GM21723 (cell line): ENCODE data around the gene RAB4A.
"Not testable (repeated sequence)": the region's sequence is repeated elsewhere in the genome, so short reads cannot be mapped to it uniquely, and the experiment has no call there.

Experiments
- ATAC-seq: cut with Tn5 transposase; IDR thresholded peaks from one replicate; pipeline ENCODE4 v1.9.1; 2021; ENCODE audit warnings: mild to moderate bottlenecking, moderate library complexity; ENCODE audit not compliant: unreplicated experiment

The RAB4A gene

DNA sequence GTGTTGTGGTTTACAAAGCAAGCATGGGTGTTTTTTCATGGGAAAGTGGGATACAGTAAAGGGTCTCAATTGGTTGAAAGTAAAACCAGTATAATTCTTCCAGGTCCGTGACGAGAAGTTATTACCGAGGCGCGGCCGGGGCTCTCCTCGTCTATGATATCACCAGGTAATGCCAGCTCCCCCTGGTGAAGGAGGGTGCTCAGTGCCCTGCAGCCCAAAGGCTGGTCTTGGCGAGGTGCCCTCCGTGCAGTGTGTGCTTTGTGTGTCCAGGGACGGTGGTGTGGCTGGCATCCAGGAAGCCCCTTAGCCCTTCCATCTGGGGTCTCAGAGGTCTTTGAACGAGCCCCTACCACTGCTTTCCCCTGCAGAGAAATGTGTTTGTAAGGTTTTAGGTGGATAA is 24.8 kb downstream of the RAB4A start:
- no peak for ATAC-seq

DNA sequence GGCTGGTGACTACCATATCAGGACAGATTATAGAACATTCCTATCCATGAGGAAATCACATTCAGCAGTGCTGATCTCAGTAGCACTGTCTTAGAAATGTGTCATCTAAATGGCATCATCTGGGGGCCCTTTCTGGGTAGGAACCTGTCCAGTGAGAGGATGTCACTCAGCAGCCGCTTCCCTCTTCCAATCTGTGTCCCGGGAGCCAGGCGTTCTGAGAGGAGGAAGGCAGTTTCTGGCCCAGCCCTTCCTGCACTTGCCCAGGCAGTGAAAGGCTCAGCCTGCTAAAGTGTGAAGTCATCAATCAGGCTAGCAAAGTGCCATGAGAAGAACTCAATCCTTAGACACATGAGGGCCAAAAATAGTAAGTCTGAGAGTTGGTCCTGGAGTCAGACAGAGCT is 25.6 kb downstream of the RAB4A start:
- no peak for ATAC-seq

GRCh38 chr1:229297746-229298145 is 26.8 kb downstream of the RAB4A start:
- ATAC-seq, result no peak

GRCh38 chr1:229298420-229298819 is 27.5 kb downstream of the RAB4A start:
- no peak for ATAC-seq

DNA sequence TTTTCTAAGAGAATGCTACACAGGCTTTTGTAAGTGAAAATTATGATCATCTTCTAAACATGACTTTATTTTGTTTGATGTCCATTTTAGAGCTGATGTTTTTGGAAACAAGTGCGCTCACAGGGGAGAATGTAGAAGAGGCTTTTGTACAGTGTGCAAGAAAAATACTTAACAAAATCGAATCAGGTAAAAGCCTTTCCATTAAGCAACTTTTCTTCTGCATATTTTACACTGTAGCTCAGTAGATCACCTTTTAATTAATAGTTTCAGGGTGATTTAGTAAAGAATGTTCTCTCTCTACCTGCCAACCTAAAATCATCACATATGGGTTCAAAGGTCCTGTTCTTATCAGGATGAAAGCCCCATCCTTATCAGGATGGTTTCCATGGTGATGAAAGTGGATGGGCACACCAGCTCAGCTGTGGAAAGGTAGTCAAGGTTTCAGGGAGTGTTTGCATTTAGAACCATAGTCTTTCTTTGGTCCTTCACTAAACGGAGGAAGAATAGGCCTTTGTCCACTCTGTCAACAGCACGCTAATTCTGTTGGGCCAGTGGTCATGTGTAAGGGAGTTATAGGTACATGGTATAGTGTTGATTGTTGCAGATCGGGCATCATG is 28.1 kb downstream of the RAB4A start:
- ATAC-seq, result no peak

DNA sequence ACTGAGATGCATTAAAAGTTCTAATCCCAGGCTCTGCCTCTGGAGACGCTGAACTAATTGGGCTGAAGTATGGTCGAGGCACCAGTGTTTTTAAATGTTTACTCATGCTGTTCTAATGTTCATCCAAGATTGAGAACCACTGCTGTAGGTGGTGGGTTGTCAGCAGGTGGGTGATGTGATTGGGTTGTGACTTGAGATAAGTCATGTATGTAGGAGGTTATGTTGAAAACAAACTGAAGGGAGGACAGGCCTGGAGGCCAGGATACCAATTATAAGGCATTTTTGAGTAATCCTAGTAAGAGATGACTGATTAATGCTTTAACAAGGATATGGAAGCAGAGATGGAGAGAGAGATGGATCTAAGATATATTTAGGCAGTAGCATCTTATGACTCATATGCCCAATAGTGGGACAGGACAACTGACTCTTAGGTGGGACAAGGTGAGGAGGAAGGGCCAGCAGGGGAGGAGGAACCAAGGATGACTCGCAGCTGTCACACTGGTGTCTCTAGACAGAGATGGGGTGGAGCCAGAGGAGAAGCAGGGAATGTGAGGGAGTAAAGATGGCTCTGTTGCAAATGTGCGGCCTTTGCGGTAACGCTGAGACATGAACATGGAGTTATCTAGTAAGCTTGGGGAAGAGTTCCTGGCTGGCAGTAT is 29.3 kb downstream of the RAB4A start:
- no peak for ATAC-seq

DNA sequence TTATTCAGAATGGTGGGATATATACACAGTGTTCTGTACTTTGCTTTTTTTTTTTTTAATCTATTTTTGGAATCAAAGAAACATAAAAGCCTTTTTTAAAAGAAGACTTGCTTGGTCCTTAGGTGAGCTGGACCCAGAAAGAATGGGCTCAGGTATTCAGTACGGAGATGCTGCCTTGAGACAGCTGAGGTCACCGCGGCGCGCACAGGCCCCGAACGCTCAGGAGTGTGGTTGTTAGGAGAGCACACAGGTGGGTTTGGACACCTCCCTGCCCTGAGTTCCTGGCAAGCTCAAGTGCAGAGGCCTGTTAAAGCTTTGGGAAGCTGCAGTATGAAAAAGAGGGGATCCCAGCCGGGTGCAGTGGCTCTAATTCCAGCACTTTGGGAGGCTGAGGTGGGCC is 31.8 kb downstream of the RAB4A start:
- ATAC-seq, result no peak

- ATAC-seq, result no peak
Observed at GRCh38 chr1:229303855-229304254, 32.9 kb downstream of the RAB4A start.

DNA sequence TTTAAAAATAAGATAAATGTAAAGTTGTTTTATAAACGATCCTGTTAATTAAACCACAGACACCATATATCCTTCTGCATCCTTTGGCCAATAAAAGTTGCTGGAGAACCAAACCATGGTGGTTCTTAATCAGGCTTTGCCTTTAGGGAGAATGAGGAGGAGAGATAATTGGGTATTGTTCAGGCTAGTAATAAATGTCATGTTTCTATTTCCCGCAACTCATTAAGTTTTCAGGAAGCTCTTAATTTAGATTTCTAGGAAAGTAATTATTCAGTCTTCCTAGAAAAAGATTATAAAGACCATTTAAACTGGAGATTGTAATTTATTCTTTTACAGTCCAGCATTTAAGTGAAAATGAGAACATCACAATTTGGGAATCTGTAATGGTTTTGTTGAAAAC is 34.5 kb downstream of the RAB4A start:
- no peak for ATAC-seq

GRCh38 chr1:229309074-229309473 is 38.2 kb downstream of the RAB4A start:
- no peak for ATAC-seq

GRCh38 chr1:229309684-229310083 is 38.8 kb downstream of the RAB4A start:
- no peak for ATAC-seq

GRCh38 chr1:229310833-229311232 is 39.9 kb downstream of the RAB4A start:
- no peak for ATAC-seq

- no peak for ATAC-seq
Observed at GRCh38 chr1:229316166-229316565, 45.3 kb downstream of the RAB4A start.

DNA sequence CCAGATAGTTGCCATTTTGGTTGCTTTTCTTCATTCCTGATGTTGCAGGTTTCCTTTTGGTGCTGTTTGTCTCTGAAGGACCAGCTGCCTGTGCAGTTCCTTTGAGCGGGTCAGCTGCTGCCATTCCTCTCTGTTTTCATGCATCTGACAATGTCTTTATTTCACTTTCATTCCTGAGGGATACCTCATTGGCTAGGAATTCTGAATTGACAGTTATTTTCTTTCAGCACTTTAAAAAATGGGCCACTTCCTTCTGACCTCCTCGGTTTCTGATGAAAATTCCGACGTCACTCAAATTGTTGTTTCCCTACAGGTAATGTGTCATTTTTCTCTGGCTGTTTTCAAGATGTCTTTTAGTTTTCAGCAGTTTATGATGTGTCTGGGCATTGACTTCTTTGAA is 47.1 kb downstream of the RAB4A start:
- ATAC-seq, result no peak

DNA sequence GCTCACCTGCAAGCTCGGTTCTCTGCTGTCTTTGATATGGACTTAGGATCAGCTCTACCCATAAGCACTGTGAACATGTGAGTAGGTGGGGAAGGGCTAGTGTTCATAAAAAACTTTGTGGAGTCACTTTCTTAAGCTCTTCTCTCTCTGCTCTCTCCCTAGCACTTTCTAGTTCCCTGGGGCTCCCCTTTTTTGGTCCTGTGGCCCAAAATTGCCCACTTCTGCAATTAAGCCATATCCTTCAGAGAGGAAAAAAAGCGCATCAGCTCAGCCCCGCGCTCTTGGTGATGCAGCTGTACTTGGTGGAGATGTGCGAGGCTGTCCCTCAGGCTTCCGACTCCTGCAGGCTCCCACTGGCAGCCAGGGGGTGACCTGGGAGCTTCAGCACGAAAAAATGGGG is 48.6 kb downstream of the RAB4A start:
- ATAC-seq, result no peak

GRCh38 chr1:229323201-229323600 is 52.3 kb downstream of the RAB4A start:
- ATAC-seq, result no peak

- no peak for ATAC-seq
Observed at GRCh38 chr1:229323885-229324553, 53.1 kb downstream of the RAB4A start.

GRCh38 chr1:229325401-229325800 is 54.5 kb downstream of the RAB4A start:
- ATAC-seq, result no peak

- no peak for ATAC-seq
Observed at GRCh38 chr1:229325853-229326487, 55.1 kb downstream of the RAB4A start.

DNA sequence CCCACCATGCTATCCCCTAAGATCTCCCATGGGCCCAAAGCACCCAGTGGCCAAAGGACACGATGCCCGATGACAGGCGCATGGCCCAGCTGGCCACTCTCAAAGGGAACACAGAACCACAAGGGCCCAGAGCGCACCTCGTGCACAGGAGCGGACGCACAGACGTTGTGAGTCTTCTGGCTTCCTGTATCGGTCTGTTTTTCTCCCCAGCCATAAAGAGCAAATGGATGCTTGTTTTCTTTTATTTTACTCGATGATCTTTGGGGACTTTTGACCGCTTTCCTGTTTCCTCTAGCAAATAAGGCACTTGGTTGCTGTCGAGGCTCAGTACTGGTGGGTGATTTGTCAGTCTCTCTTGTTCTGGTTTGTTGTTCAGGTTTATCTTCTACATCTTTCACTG is 55.7 kb downstream of the RAB4A start:
- ATAC-seq, result no peak

GRCh38 chr1:229327765-229328164 is 56.9 kb downstream of the RAB4A start:
- not testable (repeated sequence) for ATAC-seq
